Retinal pigment epithelial cell (primary cell): ENCODE measurements around the gene KCNAB1.

ENCODE experiments used
- DNase-seq: peaks from one replicate; pipeline ENCODE4 v3.0.0-alpha.2; 2010; ENCODE audit warnings: low read depth
- H3K4me3 ChIP-seq: 2 replicates; pipeline ENCODE4 v1.5.1; 2011; ENCODE audit warnings: mild to moderate bottlenecking, low read length, control low read depth, moderate library complexity
- TF ChIP-seq, protein P1 (sequence below): conservative IDR thresholded peaks from 2 replicates; pipeline ENCODE4 v1.5.1; 2011; ENCODE audit warnings: low read depth, low read length, control low read depth, inconsistent platforms

Gene KCNAB1

DNA sequence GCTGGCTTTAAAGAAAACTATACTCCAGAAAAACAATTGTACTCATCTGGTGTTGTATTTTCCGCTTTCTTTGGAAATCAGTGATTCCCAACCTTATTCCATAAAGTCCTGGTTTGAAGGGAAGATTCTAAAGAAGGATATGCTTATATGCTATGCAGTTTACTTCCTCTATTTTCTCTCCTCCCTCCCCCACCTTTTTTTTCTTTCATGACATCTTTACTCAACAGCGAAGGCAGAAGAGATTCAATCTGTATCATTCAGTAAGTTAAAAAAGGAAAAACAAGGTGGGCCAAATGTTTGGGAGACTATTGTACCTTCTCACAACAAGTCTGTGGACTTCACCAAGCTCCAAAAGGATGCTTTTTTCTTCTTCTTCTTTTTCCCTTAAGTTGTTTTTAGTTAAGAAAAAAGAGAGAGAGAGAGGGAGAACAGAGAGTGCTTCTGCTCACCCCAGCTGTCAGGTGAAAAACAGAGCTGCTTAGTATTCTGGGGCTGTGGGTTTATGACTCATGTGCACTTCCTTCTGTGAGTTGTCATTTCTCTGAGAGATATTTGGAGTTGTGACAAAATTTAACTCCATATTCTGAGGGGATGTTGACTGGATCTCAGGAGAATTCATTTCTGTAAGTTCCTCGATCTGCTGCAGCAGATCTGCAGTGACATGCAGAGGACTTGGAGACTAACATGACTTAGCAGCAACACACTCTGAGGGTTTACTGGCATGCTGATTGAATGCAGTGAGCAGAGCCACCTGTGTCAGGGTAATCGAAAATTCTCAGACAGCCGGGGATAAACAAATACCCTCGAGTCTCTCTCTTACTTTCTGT is 363.8 kb downstream of the KCNAB1 start:
- DNase-seq, result peak; percentile 33
- TF ChIP-seq, protein P1, sequence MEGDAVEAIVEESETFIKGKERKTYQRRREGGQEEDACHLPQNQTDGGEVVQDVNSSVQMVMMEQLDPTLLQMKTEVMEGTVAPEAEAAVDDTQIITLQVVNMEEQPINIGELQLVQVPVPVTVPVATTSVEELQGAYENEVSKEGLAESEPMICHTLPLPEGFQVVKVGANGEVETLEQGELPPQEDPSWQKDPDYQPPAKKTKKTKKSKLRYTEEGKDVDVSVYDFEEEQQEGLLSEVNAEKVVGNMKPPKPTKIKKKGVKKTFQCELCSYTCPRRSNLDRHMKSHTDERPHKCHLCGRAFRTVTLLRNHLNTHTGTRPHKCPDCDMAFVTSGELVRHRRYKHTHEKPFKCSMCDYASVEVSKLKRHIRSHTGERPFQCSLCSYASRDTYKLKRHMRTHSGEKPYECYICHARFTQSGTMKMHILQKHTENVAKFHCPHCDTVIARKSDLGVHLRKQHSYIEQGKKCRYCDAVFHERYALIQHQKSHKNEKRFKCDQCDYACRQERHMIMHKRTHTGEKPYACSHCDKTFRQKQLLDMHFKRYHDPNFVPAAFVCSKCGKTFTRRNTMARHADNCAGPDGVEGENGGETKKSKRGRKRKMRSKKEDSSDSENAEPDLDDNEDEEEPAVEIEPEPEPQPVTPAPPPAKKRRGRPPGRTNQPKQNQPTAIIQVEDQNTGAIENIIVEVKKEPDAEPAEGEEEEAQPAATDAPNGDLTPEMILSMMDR, result no peak
- H3K4me3 ChIP-seq, result no peak overlapping the region

DNA sequence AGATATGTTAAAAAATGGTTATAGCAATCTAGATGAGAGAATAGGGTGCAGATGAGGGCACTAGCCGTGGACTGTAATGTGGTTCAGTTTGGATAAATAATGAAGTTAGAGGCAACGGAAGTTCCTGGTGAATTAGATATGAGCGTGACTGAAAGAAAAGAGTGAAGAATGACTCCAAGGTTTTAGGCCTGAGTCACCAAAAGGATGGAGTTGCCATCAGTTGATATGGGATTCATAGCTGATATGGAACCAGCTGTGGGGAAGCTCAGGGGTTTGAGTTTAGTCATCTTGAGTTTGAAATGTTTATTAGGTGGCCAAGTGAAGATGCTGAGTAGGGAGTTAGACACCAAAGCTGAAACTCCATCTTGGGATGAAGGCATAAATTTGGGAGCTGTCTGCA is 368.4 kb downstream of the KCNAB1 start:
- DNase-seq, result no peak
- TF ChIP-seq, protein P1, result no peak
- H3K4me3 ChIP-seq, result no peak overlapping the region

DNA sequence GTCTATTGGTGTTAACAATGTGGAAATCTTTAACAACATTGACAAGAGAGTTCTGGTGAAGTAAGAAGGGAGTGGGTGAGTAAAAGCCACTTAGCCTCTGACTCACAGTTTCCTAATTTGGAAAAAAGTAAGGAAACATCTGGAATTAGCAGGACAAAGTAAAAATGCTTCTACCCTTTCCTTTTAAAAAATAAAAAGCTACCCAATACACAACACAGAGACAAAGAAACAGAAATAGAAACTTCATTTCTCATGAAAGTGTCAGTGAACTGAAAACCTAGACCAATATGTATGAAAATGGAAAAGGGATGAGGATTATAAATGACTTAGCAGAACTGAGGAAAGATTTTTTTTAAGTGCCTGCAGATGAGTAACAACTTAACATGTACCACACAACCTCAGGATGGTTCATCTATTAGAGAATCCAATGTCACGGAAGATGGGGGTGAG is 369.1 kb downstream of the KCNAB1 start:
- H3K4me3 ChIP-seq, result no peak overlapping the region
- DNase-seq, result no peak
- TF ChIP-seq, protein P1, result no peak

DNA sequence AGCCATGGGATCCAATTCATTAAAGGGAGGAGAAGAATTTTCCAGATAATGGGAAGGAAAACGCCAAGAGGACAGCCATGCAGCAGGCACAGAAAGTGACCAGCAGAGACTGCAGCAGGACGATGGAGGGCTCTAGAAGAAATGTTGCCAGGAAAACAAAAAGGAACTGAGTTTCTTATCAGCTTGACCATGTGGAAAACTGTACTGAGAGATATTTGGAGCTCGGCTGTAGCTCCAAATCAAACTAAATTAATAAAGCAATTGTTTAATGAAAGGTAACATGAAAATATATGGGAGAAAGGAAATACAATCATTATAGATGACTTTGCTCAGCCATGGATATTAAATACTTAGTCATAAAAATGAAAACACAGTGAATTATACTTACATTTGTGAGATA is 370.8 kb downstream of the KCNAB1 start:
- no peak overlapping the region for H3K4me3 ChIP-seq
- TF ChIP-seq, protein P1, result no peak
- DNase-seq, result no peak

DNA sequence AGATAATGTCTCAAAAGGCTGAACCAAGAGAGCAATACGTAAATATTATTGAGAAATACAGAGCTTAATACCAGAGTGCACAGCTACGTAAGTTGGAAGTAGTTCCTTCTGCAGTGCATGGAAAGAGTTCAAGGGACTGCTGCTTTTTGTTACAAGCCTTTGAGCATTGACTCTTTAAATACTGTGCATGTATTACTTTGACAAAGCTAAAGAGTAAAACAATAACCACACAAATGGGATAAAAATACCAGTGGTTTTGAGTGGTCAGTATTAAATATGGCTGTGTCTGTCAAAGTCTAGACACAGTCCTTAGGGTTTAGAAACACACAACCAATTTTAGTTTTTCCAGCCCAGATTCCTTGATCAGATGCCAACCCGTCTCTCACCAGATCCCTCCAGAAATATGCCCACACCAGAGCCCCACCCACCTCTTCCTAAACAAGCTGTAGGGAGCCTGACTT is 372.5 kb downstream of the KCNAB1 start:
- peak; percentile 55 for DNase-seq
- no peak overlapping the region for H3K4me3 ChIP-seq
- TF ChIP-seq, protein P1, result no peak

DNA sequence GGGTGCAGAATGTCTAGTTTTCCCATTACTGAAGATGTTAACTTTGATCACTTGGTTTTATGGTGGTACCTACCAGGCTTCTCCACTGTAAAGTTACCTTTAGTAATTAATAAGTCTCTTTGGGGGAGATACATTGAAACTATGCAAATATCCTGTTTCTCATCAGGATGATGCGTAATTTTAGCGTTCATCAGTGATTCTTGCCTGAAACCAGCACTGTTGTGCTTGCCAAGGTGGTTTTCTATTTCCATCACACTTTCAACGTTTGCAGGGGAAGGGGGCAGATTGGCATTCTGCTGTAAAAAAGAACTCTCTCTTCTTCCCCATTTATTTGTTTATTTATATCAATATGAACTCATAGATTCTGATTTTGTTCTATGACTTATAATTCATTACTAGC is 373.5 kb downstream of the KCNAB1 start:
- DNase-seq, result no peak
- no peak overlapping the region for H3K4me3 ChIP-seq
- TF ChIP-seq, protein P1, result no peak

DNA sequence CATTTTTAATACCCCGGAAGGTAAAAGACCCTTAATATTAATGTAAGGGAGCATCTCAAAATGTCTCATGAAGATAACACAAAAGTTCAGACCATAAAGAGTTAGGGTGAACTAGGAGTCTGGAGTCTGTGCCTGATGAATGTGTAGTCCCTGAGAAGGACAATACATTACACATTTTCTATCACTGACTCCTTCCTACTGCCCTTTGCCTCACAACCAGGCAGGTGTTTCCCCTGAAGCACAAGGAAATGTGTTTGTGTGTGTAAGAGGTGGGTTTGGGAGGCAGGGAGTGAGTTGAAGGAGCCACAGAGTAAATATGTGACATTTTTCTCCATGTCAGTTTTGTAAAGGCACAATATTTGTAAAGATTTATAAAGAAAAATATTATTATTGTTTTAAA is 375.4 kb downstream of the KCNAB1 start:
- TF ChIP-seq, protein P1, result no peak
- H3K4me3 ChIP-seq, result no peak overlapping the region
- DNase-seq, result no peak
